ENCODE data around the gene IL17RE. TPM values are rescaled to one million over a fixed set of nuclear protein-coding genes. Genes with fewer than 3 reads are reported as not detected.

Gene IL17RE
- total and polyA plus RNA-seq, 2 experiments from 2014 or later = 1.1 to 3.4 TPM

DNA sequence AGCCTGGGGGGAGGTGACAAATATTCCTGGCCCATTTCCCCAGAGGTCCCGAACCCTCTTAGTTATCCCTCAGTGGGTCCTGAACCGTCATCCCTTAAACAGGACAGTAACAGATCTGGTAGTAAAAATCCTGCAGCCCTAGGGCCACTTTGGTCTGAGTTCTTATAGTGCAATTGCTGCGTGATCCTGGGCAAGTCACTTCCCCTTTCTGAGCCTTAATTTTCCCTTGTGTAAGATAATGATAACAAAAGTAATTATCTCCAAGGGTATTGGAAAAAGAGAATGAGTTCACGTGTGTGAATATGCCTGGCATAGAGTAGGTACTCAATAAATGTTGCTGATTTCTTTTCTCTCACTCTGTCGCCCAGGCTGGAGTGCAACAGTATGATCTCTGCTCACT, 15.2 kb upstream of the IL17RE start:
- no peaks in the 10 kb centered on the region for H4K20me1 ChIP-seq (replicated peaks; ENCODE audit: insufficient read depth)
- Mint-ChIP-seq H3K36me3 (ENCODE audit: low read depth) (peaks cover 11% of the 10 kb centered on the region), H3K4me1 (peaks cover 5% of the 10 kb centered on the region), H3K4me3 (no peak overlapping the region), H3K27me3 (ENCODE audit: insufficient read depth, low read depth, poor library complexity) (peaks cover 11% of the 10 kb centered on the region), H3K27ac (no peak overlapping the region), H3K9me3 (no peaks in the 10 kb centered on the region)
- peaks cover 5% of the 10 kb centered on the region; the same call in 1 of the 2 replicates for H3K4me1 ChIP-seq (ENCODE audit: insufficient read depth)
- ATAC-seq = no peak
- H3K27me3 ChIP-seq (ENCODE audit: insufficient read depth) = no peaks in the 10 kb centered on the region
- no peak for DNase-seq (ENCODE audit: low spot score)
- H3K9me2 ChIP-seq (ENCODE audit: insufficient read depth) = no peaks in the 10 kb centered on the region
- no peaks in the 10 kb centered on the region for H3F3A ChIP-seq (replicated peaks; ENCODE audit: low read depth)
- no peak overlapping the region for H2AFZ ChIP-seq
- H3K27ac ChIP-seq (ENCODE audit: low read depth) = no peak overlapping the region
- H3K4me3 ChIP-seq = no peak overlapping the region
- peaks cover 14% of the 10 kb centered on the region for H3K79me2 ChIP-seq (replicated peaks; ENCODE audit: insufficient read depth)
- H3K36me3 ChIP-seq (ENCODE audit: insufficient read depth) = no peaks in the 10 kb centered on the region
- H3K4me2 ChIP-seq = no peak overlapping the region
- TF ChIP-seq, protein P1, sequence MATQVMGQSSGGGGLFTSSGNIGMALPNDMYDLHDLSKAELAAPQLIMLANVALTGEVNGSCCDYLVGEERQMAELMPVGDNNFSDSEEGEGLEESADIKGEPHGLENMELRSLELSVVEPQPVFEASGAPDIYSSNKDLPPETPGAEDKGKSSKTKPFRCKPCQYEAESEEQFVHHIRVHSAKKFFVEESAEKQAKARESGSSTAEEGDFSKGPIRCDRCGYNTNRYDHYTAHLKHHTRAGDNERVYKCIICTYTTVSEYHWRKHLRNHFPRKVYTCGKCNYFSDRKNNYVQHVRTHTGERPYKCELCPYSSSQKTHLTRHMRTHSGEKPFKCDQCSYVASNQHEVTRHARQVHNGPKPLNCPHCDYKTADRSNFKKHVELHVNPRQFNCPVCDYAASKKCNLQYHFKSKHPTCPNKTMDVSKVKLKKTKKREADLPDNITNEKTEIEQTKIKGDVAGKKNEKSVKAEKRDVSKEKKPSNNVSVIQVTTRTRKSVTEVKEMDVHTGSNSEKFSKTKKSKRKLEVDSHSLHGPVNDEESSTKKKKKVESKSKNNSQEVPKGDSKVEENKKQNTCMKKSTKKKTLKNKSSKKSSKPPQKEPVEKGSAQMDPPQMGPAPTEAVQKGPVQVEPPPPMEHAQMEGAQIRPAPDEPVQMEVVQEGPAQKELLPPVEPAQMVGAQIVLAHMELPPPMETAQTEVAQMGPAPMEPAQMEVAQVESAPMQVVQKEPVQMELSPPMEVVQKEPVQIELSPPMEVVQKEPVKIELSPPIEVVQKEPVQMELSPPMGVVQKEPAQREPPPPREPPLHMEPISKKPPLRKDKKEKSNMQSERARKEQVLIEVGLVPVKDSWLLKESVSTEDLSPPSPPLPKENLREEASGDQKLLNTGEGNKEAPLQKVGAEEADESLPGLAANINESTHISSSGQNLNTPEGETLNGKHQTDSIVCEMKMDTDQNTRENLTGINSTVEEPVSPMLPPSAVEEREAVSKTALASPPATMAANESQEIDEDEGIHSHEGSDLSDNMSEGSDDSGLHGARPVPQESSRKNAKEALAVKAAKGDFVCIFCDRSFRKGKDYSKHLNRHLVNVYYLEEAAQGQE (IDR thresholded peaks at IDR 0.05; ENCODE audit: unreplicated experiment) = no peak
- TF ChIP-seq, protein P2, sequence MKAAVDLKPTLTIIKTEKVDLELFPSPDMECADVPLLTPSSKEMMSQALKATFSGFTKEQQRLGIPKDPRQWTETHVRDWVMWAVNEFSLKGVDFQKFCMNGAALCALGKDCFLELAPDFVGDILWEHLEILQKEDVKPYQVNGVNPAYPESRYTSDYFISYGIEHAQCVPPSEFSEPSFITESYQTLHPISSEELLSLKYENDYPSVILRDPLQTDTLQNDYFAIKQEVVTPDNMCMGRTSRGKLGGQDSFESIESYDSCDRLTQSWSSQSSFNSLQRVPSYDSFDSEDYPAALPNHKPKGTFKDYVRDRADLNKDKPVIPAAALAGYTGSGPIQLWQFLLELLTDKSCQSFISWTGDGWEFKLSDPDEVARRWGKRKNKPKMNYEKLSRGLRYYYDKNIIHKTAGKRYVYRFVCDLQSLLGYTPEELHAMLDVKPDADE (IDR thresholded peaks at IDR 0.05) = no peak
- no peak for TF ChIP-seq EZH2phosphoT487 (IDR thresholded peaks at IDR 0.05; ENCODE audit: unreplicated experiment)
- TF ChIP-seq JUNB (IDR thresholded peaks at IDR 0.05; ENCODE audit: unreplicated experiment) = no peak
- TF ChIP-seq ZNF114 (CRISPR knock-in tag; IDR thresholded peaks at IDR 0.05) = no peak
- TF ChIP-seq POLR2AphosphoS5 (IDR thresholded peaks at IDR 0.05; ENCODE audit: low read depth) = no peak
- TF ChIP-seq EZH2 (IDR thresholded peaks at IDR 0.05; ENCODE audit: low read depth, unreplicated experiment) = no peak
- no peak for TF ChIP-seq CREB1 (CRISPR knock-in tag; IDR thresholded peaks at IDR 0.05; ENCODE audit: low read depth)
- TF ChIP-seq, protein P3, sequence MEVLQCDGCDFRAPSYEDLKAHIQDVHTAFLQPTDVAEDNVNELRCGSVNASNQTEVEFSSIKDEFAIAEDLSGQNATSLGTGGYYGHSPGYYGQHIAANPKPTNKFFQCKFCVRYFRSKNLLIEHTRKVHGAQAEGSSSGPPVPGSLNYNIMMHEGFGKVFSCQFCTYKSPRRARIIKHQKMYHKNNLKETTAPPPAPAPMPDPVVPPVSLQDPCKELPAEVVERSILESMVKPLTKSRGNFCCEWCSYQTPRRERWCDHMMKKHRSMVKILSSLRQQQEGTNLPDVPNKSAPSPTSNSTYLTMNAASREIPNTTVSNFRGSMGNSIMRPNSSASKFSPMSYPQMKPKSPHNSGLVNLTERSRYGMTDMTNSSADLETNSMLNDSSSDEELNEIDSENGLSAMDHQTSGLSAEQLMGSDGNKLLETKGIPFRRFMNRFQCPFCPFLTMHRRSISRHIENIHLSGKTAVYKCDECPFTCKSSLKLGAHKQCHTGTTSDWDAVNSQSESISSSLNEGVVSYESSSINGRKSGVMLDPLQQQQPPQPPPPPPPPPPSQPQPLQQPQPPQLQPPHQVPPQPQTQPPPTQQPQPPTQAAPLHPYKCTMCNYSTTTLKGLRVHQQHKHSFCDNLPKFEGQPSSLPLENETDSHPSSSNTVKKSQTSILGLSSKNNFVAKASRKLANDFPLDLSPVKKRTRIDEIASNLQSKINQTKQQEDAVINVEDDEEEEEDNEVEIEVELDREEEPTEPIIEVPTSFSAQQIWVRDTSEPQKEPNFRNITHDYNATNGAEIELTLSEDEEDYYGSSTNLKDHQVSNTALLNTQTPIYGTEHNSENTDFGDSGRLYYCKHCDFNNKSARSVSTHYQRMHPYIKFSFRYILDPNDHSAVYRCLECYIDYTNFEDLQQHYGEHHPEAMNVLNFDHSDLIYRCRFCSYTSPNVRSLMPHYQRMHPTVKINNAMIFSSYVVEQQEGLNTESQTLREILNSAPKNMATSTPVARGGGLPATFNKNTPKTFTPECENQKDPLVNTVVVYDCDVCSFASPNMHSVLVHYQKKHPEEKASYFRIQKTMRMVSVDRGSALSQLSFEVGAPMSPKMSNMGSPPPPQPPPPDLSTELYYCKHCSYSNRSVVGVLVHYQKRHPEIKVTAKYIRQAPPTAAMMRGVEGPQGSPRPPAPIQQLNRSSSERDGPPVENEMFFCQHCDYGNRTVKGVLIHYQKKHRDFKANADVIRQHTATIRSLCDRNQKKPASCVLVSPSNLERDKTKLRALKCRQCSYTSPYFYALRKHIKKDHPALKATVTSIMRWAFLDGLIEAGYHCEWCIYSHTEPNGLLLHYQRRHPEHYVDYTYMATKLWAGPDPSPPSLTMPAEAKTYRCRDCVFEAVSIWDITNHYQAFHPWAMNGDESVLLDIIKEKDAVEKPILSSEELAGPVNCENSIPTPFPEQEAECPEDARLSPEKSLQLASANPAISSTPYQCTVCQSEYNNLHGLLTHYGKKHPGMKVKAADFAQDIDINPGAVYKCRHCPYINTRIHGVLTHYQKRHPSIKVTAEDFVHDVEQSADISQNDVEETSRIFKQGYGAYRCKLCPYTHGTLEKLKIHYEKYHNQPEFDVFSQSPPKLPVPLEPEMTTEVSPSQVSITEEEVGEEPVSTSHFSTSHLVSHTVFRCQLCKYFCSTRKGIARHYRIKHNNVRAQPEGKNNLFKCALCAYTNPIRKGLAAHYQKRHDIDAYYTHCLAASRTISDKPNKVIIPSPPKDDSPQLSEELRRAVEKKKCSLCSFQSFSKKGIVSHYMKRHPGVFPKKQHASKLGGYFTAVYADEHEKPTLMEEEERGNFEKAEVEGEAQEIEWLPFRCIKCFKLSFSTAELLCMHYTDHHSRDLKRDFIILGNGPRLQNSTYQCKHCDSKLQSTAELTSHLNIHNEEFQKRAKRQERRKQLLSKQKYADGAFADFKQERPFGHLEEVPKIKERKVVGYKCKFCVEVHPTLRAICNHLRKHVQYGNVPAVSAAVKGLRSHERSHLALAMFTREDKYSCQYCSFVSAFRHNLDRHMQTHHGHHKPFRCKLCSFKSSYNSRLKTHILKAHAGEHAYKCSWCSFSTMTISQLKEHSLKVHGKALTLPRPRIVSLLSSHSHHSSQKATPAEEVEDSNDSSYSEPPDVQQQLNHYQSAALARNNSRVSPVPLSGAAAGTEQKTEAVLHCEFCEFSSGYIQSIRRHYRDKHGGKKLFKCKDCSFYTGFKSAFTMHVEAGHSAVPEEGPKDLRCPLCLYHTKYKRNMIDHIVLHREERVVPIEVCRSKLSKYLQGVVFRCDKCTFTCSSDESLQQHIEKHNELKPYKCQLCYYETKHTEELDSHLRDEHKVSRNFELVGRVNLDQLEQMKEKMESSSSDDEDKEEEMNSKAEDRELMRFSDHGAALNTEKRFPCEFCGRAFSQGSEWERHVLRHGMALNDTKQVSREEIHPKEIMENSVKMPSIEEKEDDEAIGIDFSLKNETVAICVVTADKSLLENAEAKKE (CRISPR knock-in tag; IDR thresholded peaks at IDR 0.05) = no peak
- no peak for TF ChIP-seq NANOG (IDR thresholded peaks at IDR 0.05; ENCODE audit: borderline replicate concordance)
- no peak for TF ChIP-seq ZNF331 (CRISPR knock-in tag; IDR thresholded peaks at IDR 0.05; ENCODE audit: low read depth)
- no peak for TF ChIP-seq STAT1 (IDR thresholded peaks at IDR 0.05; ENCODE audit: unreplicated experiment)
- TF ChIP-seq, protein P4, sequence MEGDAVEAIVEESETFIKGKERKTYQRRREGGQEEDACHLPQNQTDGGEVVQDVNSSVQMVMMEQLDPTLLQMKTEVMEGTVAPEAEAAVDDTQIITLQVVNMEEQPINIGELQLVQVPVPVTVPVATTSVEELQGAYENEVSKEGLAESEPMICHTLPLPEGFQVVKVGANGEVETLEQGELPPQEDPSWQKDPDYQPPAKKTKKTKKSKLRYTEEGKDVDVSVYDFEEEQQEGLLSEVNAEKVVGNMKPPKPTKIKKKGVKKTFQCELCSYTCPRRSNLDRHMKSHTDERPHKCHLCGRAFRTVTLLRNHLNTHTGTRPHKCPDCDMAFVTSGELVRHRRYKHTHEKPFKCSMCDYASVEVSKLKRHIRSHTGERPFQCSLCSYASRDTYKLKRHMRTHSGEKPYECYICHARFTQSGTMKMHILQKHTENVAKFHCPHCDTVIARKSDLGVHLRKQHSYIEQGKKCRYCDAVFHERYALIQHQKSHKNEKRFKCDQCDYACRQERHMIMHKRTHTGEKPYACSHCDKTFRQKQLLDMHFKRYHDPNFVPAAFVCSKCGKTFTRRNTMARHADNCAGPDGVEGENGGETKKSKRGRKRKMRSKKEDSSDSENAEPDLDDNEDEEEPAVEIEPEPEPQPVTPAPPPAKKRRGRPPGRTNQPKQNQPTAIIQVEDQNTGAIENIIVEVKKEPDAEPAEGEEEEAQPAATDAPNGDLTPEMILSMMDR (conservative IDR thresholded peaks at IDR 0.05; ENCODE audit: low read depth in 2 of 2) = no peak
